ENCODE measurements around the gene UBQLN3. TPM values are rescaled to one million over a fixed set of nuclear protein-coding genes. Genes with fewer than 3 reads are reported as not detected.

Gene UBQLN3
- total RNA-seq (2022; extraction: Qiagen RNA extraction): not detected in 5 replicates

GRCh38 chr11:5509803-5510202 lies at the start of gene UBQLN3:
UBQLN3 (minus strand) TSS chr11:5509957; CDS start chr11:5509558, 399 bp downstream.

DNA sequence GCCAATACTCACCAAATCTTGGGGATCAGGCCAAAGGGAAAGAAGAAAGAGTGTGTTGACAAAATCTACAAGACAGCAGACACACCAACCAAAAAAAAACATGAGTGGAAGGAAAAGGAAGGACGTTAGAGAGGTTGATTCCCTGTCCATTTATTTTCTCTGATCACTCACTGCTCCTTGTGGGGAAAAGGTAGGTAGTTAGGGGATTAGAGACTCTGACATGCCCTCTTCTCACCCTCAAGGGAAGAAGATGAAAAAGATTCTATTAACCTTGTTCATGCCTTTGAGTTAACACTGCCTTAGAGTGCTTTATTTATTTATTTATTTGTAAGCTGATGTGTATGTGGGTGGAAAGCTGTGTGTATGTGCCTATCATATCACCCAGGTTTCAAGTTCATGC lies 38.7 kb upstream of the UBQLN3 start, which contains the start of gene OR52H1:
Gene OR52H1, minus strand, starts transcription at position 101 of the 400 bp plus-strand sequence. CDS start 3,035 bp downstream, outside the sequence.

GRCh38 chr11:5516599-5516998 lies 6.8 kb upstream of the UBQLN3 start, which contains the start of gene UBQLNL:
UBQLNL (minus strand) TSS chr11:5516699; CDS start chr11:5516441, 258 bp downstream.

DNA sequence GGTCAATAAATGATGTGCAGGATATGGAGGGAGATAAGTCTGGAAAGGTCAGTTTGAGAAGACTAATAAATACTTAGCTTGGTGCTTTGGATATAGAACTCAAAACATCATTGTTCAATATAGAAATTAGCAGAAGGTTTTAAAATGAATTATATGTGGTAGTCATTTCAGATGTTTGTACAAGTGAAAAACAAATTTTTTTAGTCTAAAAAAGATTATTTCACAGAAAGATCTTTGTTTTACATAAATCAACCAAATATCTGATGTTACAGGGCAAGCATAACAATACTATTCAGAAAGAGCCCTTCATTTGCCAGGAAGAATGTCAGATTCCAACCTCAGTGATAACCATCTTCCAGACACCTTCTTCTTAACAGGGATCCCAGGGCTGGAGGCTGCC lies 21.4 kb downstream of the UBQLN3 start, which contains the start of gene OR52D1:
Gene OR52D1, plus strand, starts transcription at position 301 of the 400 bp plus-strand sequence. Its CDS starts 22 bp downstream, at position 323.

Other genes starting within 250 kb of the UBQLN3 start
- 0.09 to 0.19 TPM (median 0.11 TPM) in 4 of 5 replicates, not detected in the other for gene HBE1, start 240.0 kb downstream of the UBQLN3 start, total RNA-seq (2022; extraction: Qiagen RNA extraction)
- not detected in 5 replicates for gene OR51B4, start 208.0 kb downstream of the UBQLN3 start, total RNA-seq (2022; extraction: Qiagen RNA extraction)
- not detected in 5 replicates for gene OR51B2, start 185.7 kb downstream of the UBQLN3 start, total RNA-seq (2022; extraction: Qiagen RNA extraction)
- 0.06 TPM in 1 of 5 replicates, not detected in the others for gene OR51B5, start 166.4 kb downstream of the UBQLN3 start, total RNA-seq (2022; extraction: Qiagen RNA extraction)
- gene OR51B6, start 158.4 kb downstream of the UBQLN3 start, total RNA-seq (2022; extraction: Qiagen RNA extraction): not detected in 5 replicates
- gene OR51M1, start 126.1 kb downstream of the UBQLN3 start, total RNA-seq (2022; extraction: Qiagen RNA extraction): not detected in 5 replicates
- not detected in 5 replicates for gene OR51Q1, start 87.8 kb downstream of the UBQLN3 start, total RNA-seq (2022; extraction: Qiagen RNA extraction)
- gene OR51I1, start 68.4 kb downstream of the UBQLN3 start, total RNA-seq (2022; extraction: Qiagen RNA extraction): not detected in 5 replicates
- gene OR51I2, start 60.6 kb downstream of the UBQLN3 start, total RNA-seq (2022; extraction: Qiagen RNA extraction): not detected in 5 replicates
- gene OR52D1, start 21.3 kb downstream of the UBQLN3 start, total RNA-seq (2022; extraction: Qiagen RNA extraction): not detected in 5 replicates
- gene UBQLNL, start 6.7 kb upstream of the UBQLN3 start, total RNA-seq (2022; extraction: Qiagen RNA extraction): 0.05 TPM in 1 of 5 replicates, not detected in the others
- not detected in 5 replicates for gene OR52H1, start 38.6 kb upstream of the UBQLN3 start, total RNA-seq (2022; extraction: Qiagen RNA extraction)
- gene OR52B6, start 70.9 kb upstream of the UBQLN3 start, total RNA-seq (2022; extraction: Qiagen RNA extraction): not detected in 5 replicates
- 6.7 to 8.4 TPM (median 7.5 TPM) in 5 replicates for gene TRIM6, start 86.7 kb upstream of the UBQLN3 start, total RNA-seq (2022; extraction: Qiagen RNA extraction)
- 2.6 to 2.9 TPM (median 2.7 TPM) in 5 replicates for gene TRIM34, start 115.0 kb upstream of the UBQLN3 start, total RNA-seq (2022; extraction: Qiagen RNA extraction)
- gene TRIM5, start 175.1 kb upstream of the UBQLN3 start, total RNA-seq (2022; extraction: Qiagen RNA extraction): 8.6 to 10.0 TPM (median 9.2 TPM) in 5 replicates
- gene TRIM22, start 179.8 kb upstream of the UBQLN3 start, total RNA-seq (2022; extraction: Qiagen RNA extraction): 0.73 to 1.5 TPM (median 0.84 TPM) in 5 replicates
- not detected in 5 replicates for gene OR56B1, start 226.5 kb upstream of the UBQLN3 start, total RNA-seq (2022; extraction: Qiagen RNA extraction)
- not detected in 5 replicates for gene OR52N4, start 244.3 kb upstream of the UBQLN3 start, total RNA-seq (2022; extraction: Qiagen RNA extraction)